ENCODE measurements around the gene LRMDA.

The LRMDA gene

DNA sequence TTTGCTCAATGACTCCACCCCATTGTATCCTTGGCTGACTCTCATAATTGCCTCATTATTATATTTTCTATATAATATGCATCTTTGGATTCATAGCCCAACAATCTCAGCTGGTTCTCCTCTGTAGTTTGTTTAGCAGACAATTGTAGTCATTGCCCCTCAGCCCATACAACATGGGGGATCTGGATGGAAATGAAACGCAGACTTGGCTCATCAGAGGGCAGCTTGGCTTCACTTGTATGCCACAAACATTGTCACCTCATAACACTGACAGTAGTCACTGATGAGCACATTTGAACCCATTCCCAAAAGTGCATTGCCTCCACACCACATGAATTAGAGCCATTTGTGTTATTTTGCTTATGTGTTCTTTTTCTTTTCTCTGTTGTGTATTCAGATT, 963.8 kb downstream of the LRMDA start:
- Histone ChIP-seq H3K36me3 (ENCODE audit: insufficient read depth) (no peaks in the 10 kb centered on the region), H3K4me3 (IDR thresholded peaks at IDR 0.05; ENCODE audit: insufficient read depth, low read depth, low read length) (no peak overlapping the region), H2AFZ (ENCODE audit: low read depth) (no peak overlapping the region), H3K4me1 (ENCODE audit: low read depth, poor library complexity, severe bottlenecking) (no peaks in the 10 kb centered on the region), H4K20me1 (ENCODE audit: insufficient read depth) (no peaks in the 10 kb centered on the region), H3K9ac (no peak overlapping the region), H3K79me2 (ENCODE audit: insufficient read depth, low read depth) (no peaks in the 10 kb centered on the region), H3K27ac (no peak overlapping the region), H3K27me3 (ENCODE audit: insufficient read depth, low read depth) (no peaks in the 10 kb centered on the region), H3K4me2 (no peak overlapping the region)
- TF ChIP-seq, protein P1, sequence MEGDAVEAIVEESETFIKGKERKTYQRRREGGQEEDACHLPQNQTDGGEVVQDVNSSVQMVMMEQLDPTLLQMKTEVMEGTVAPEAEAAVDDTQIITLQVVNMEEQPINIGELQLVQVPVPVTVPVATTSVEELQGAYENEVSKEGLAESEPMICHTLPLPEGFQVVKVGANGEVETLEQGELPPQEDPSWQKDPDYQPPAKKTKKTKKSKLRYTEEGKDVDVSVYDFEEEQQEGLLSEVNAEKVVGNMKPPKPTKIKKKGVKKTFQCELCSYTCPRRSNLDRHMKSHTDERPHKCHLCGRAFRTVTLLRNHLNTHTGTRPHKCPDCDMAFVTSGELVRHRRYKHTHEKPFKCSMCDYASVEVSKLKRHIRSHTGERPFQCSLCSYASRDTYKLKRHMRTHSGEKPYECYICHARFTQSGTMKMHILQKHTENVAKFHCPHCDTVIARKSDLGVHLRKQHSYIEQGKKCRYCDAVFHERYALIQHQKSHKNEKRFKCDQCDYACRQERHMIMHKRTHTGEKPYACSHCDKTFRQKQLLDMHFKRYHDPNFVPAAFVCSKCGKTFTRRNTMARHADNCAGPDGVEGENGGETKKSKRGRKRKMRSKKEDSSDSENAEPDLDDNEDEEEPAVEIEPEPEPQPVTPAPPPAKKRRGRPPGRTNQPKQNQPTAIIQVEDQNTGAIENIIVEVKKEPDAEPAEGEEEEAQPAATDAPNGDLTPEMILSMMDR (conservative IDR thresholded peaks at IDR 0.05; ENCODE audit: low read depth, low read length), result no peak

GRCh38 chr10:76396134-76396533, 964.7 kb downstream of the LRMDA start:
- Histone ChIP-seq H3K4me3 (IDR thresholded peaks at IDR 0.05; ENCODE audit: insufficient read depth, low read depth, low read length) (no peak overlapping the region), H3K9ac (no peak overlapping the region), H2AFZ (ENCODE audit: low read depth) (no peak overlapping the region), H4K20me1 (ENCODE audit: insufficient read depth) (no peaks in the 10 kb centered on the region), H3K4me2 (no peak overlapping the region), H3K27ac (no peak overlapping the region), H3K79me2 (ENCODE audit: insufficient read depth, low read depth) (no peaks in the 10 kb centered on the region), H3K4me1 (ENCODE audit: low read depth, poor library complexity, severe bottlenecking) (no peaks in the 10 kb centered on the region), H3K36me3 (ENCODE audit: insufficient read depth) (no peaks in the 10 kb centered on the region), H3K27me3 (ENCODE audit: insufficient read depth, low read depth) (no peaks in the 10 kb centered on the region)
- TF ChIP-seq, protein P1 (conservative IDR thresholded peaks at IDR 0.05; ENCODE audit: low read depth, low read length), result no peak

DNA sequence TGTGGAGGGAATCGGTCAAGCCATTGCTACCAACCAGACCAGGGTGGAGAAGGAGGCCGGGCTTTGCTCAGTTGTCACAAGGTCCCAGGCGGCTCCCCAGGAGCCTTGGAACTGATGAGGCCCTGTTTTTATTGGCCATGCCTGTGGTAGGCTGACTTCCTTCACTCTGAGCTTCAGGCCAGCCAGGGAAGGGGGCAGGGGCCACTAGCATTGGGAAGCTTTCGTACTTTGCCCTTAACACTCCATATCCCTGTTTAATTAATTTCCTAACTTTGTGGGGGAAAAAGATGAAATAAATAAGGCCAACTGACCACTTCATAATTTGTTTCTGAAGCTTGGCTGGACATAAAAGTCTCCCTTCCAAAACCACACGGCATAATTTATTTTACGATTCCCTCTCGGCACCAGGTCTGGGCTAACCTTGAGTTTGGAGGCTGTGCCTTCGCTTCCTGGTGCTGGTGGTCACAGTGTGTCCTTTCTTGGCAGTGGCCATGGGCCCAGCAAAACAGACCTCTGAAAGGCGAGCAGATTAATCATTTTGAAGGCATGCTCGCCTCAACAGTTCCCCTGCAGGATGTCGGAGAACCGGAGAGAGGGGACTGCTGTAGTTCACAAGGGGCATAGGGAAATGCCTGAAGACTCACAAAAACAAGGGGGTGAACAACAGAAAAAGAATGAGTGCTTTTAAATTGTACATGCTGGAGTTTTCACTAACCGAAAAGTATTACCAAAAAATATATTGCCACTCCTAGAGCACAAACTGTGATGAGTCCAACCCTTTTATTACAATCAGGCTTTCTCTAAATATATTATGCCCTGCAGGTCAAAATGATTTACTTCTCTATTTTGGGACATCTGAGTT, 966.0 kb downstream of the LRMDA start:
- H2AFZ ChIP-seq (ENCODE audit: low read depth), result no peak overlapping the region
- TF ChIP-seq, protein P1 (conservative IDR thresholded peaks at IDR 0.05; ENCODE audit: low read depth, low read length), result no peak
- H3K9ac ChIP-seq, result no peak overlapping the region
- H3K27me3 ChIP-seq (ENCODE audit: insufficient read depth, low read depth), result no peaks in the 10 kb centered on the region
- H3K36me3 ChIP-seq (ENCODE audit: insufficient read depth), result no peaks in the 10 kb centered on the region
- H3K4me3 ChIP-seq (IDR thresholded peaks at IDR 0.05; ENCODE audit: insufficient read depth, low read depth, low read length), result no peak overlapping the region
- H3K79me2 ChIP-seq (ENCODE audit: insufficient read depth, low read depth), result no peaks in the 10 kb centered on the region
- H4K20me1 ChIP-seq (ENCODE audit: insufficient read depth), result no peaks in the 10 kb centered on the region
- no peak overlapping the region for H3K4me2 ChIP-seq
- H3K4me1 ChIP-seq (ENCODE audit: low read depth, poor library complexity, severe bottlenecking), result no peaks in the 10 kb centered on the region
- H3K27ac ChIP-seq, result no peak overlapping the region

DNA sequence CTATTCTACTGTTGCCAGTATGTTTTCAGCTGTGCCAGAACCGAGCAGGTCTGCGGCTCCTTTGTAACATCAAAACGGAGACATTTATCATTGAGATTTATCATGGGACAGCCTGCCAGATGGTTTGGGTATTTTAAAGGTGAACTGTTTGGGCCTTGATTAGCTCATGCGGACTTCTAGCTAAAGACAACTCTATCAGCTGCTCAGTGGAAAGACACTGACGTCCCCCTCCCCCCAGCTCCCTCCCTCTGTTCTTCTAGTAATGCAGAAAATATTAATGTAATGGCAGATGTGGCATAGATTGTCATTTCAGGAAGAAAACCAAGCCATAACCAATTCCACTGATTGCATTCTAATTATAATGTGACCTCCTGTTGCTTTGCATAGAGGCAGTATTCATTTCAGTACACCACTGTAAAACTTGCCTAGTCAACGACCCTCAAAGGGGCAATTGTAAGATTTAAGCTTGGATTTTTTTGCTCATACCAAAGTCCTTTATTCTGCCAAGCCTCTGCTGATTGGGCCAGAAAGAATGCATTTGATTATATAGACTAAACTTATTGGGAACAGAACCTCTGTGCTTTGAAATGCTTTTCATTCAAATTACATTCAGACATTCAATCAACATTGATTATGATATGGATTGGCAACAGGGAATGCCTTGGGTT, 966.8 kb downstream of the LRMDA start:
- H3K27me3 ChIP-seq (ENCODE audit: insufficient read depth, low read depth), result no peaks in the 10 kb centered on the region
- no peak overlapping the region for H2AFZ ChIP-seq (ENCODE audit: low read depth)
- H3K9ac ChIP-seq, result no peak overlapping the region
- H4K20me1 ChIP-seq (ENCODE audit: insufficient read depth), result no peaks in the 10 kb centered on the region
- H3K36me3 ChIP-seq (ENCODE audit: insufficient read depth), result no peaks in the 10 kb centered on the region
- TF ChIP-seq, protein P1 (conservative IDR thresholded peaks at IDR 0.05; ENCODE audit: low read depth, low read length), result no peak
- no peaks in the 10 kb centered on the region for H3K4me1 ChIP-seq (ENCODE audit: low read depth, poor library complexity, severe bottlenecking)
- H3K4me3 ChIP-seq (IDR thresholded peaks at IDR 0.05; ENCODE audit: insufficient read depth, low read depth, low read length), result no peak overlapping the region
- no peak overlapping the region for H3K27ac ChIP-seq
- no peaks in the 10 kb centered on the region for H3K79me2 ChIP-seq (ENCODE audit: insufficient read depth, low read depth)
- no peak overlapping the region for H3K4me2 ChIP-seq
